CD4-positive, alpha-beta T cell (primary cell): ENCODE results near the gene VPS13D. TPM values are rescaled to one million over a fixed set of nuclear protein-coding genes. Genes with fewer than 3 reads are reported as not detected.

Experiments
- ATAC-seq: fragments of 200-7000 bp; cut with Tn5 transposase; one replicate; pipeline ENCODE4 v1.10.0; 2022; ENCODE audit warnings: mild to moderate bottlenecking; ENCODE audit not compliant: poor library complexity
- CTCF ChIA-PET: fragments of 350-600 bp; sonication (Branson Sonifier 250); formaldehyde crosslinking; loops from one replicate; lab custom pipeline; 2021; ENCODE audit warnings: antibody characterized with exemption, inconsistent platforms; lab: Charles Lee
- POLR2A ChIA-PET: fragments of 350-600 bp; sonication (Branson Sonifier 250); formaldehyde crosslinking; loops from one replicate; lab custom pipeline; 2021; ENCODE audit warnings: antibody characterized with exemption, inconsistent platforms; lab: Charles Lee
- DNase-seq, 14 experiments: peaks; one replicate each; pipeline ENCODE4 v3.0.0-alpha.2; 2013 to 2020; ENCODE audit warnings: mixed read lengths in 2 of 14
- H3K27ac ChIP-seq, 2 donors: one replicate each; pipeline versions ENCODE4 v1.5.1 to v1.7.0; 2013; ENCODE audit warnings: low read length in 2 of 2, low read depth in 1 of 2, mild to moderate bottlenecking in 1 of 2
- H3K27me3 ChIP-seq, 2 experiments: 1 replicate in 1 of 2; 2 replicates in 1 of 2; pipeline versions ENCODE4 v1.6.1 to v1.7.0; 2013; ENCODE audit warnings: low read length in 2 of 2, control low read depth in 1 of 2, mild to moderate bottlenecking in 1 of 2, moderate library complexity in 1 of 2; ENCODE audit not compliant: insufficient read depth in 2 of 2, control insufficient read depth in 1 of 2
- H3K36me3 ChIP-seq: one replicate; pipeline ENCODE4 v1.6.1; 2013; ENCODE audit warnings: low read length, control low read depth; ENCODE audit not compliant: insufficient read depth
- H3K4me1 ChIP-seq: one replicate; pipeline ENCODE4 v1.6.1; 2013; ENCODE audit warnings: low read length, control low read depth; ENCODE audit not compliant: insufficient read depth
- H3K4me3 ChIP-seq: one replicate; pipeline ENCODE4 v1.5.1; 2013; ENCODE audit warnings: mild to moderate bottlenecking, low read length, moderate library complexity
- H3K9me3 ChIP-seq, 2 experiments: 1 replicate in 1 of 2; 2 replicates in 1 of 2; pipeline versions ENCODE4 v1.6.1 to v1.7.0; 2013; ENCODE audit warnings: low read length in 2 of 2, mild to moderate bottlenecking in 2 of 2, control low read depth in 1 of 2, moderate library complexity in 1 of 2; ENCODE audit not compliant: control insufficient read depth in 1 of 2, insufficient read depth in 1 of 2
- H3K27ac Mint-ChIP-seq: one replicate; pipeline ENCODE4 v1.8.0; 2020; ENCODE audit warnings: mixed read lengths
- H3K27me3 Mint-ChIP-seq: one replicate; pipeline ENCODE4 v1.8.0; 2021; ENCODE audit warnings: mixed read lengths
- H3K36me3 Mint-ChIP-seq: one replicate; pipeline ENCODE4 v1.8.0; 2021; ENCODE audit warnings: low read depth, mixed read lengths
- H3K4me1 Mint-ChIP-seq: one replicate; pipeline ENCODE4 v1.8.0; 2021; ENCODE audit warnings: low read depth, mixed read lengths
- H3K4me3 Mint-ChIP-seq: one replicate; pipeline ENCODE4 v1.8.0; 2020; ENCODE audit warnings: mild to moderate bottlenecking, mixed read lengths
- H3K9me3 Mint-ChIP-seq: one replicate; pipeline ENCODE4 v1.8.0; 2020; ENCODE audit warnings: mixed read lengths
- CTCF ChIP-seq: fragments of 200-600 bp; IDR thresholded peaks from one replicate; pipeline ENCODE4 v1.8.0; 2022; ENCODE audit warnings: antibody characterized with exemption, mild to moderate bottlenecking
- intact Hi-C, 2 experiments: fragments of 100-400 bp; cut with DNase I in 1 of 2; cut with micrococcal nuclease in 1 of 2; formaldehyde crosslinking; loops; one replicate each; pipeline versions ENCODE4 v1.15.1 to v1.9.0; 2023 to 2025; cut with DNase I, micrococcal nuclease
- total RNA-seq, 174 experiments: library from RNA in 2 of 174; stranded (reverse) in 2 of 174; gene quantifications; one replicate each; pipeline ENCODE4 v1.2.3 and lab custom pipeline; 2021 to 2026

VPS13D gene
- total RNA-seq, 2 experiments from 2014 or later: 63.0 to 67.3 TPM

GRCh38 chr1:12271033-12271432 lies 41.2 kb downstream of the VPS13D start:
- ATAC-seq: no peak
- CTCF ChIA-PET: interaction anchor here (0.6 to 1.9 kb wide), 2 partner anchors 153 to 388 kb away, joined by 4 to 5 read pairs; no protein-coding TSS in a partner anchor
- POLR2A ChIA-PET: no interaction called here
- no peak overlapping the region for H3K27ac ChIP-seq
- Mint-ChIP-seq H3K36me3 (peaks cover 84% of the 10 kb centered on the region), H3K27me3 (no peaks in the 10 kb centered on the region), H3K4me1 (no peaks in the 10 kb centered on the region), H3K4me3 (no peak overlapping the region), H3K9me3 (no peaks in the 10 kb centered on the region), H3K27ac (no peak overlapping the region)
- no peak overlapping the region for H3K4me3 ChIP-seq
- intact Hi-C loops: no loop called here
- H3K27me3 ChIP-seq: no peaks in the 10 kb centered on the region
- no peak for TF ChIP-seq CTCF
- no peak for DNase-seq
- no peaks in the 10 kb centered on the region for H3K4me1 ChIP-seq
- no peaks in the 10 kb centered on the region for H3K9me3 ChIP-seq
- H3K36me3 ChIP-seq: peaks cover 85% of the 10 kb centered on the region

GRCh38 chr1:12272770-12273169 lies 42.9 kb downstream of the VPS13D start:
- ChIA-PET POLR2A (no interaction called here), CTCF (interaction anchor here (0.7 to 1.9 kb wide), 2 partner anchors 77 to 386 kb away, joined by 4 to 5 read pairs; no protein-coding TSS in a partner anchor)
- intact Hi-C loops: loop anchor here in 1 of 2 experiments (2.0 kb wide), 1 partner anchor 386 kb away; no protein-coding TSS in a partner anchor
- Mint-ChIP-seq H3K27ac (no peak overlapping the region), H3K9me3 (no peaks in the 10 kb centered on the region), H3K4me3 (no peak overlapping the region), H3K36me3 (peaks cover 86% of the 10 kb centered on the region), H3K4me1 (no peaks in the 10 kb centered on the region), H3K27me3 (no peaks in the 10 kb centered on the region)
- no peak for TF ChIP-seq CTCF
- no peaks in the 10 kb centered on the region for H3K9me3 ChIP-seq
- H3K27ac ChIP-seq: no peak overlapping the region
- H3K4me3 ChIP-seq: no peak overlapping the region
- no peaks in the 10 kb centered on the region for H3K4me1 ChIP-seq
- DNase-seq (no peak), ATAC-seq (no peak)
- H3K36me3 ChIP-seq: peaks cover 87% of the 10 kb centered on the region
- H3K27me3 ChIP-seq: no peaks in the 10 kb centered on the region

GRCh38 chr1:12275370-12275769 lies 45.5 kb downstream of the VPS13D start:
- no peak for ATAC-seq
- H3K4me1 ChIP-seq: no peaks in the 10 kb centered on the region
- H3K27ac ChIP-seq: no peak overlapping the region
- ChIA-PET POLR2A (interaction anchor here (0.7 kb wide), 1 partner anchor 343 kb away, joined by 3 read pairs; no protein-coding TSS in a partner anchor), CTCF (interaction anchor here (0.7 to 1.6 kb wide), 5 partner anchors 25 to 384 kb away, joined by 3 to 4 read pairs (median 3); no protein-coding TSS in a partner anchor)
- TF ChIP-seq CTCF: peak; percentile 59
- peak; percentile 13 to 50 (median 24) for DNase-seq
- H3K9me3 ChIP-seq: no peaks in the 10 kb centered on the region
- H3K27ac Mint-ChIP-seq: no peak overlapping the region
- peaks cover 94% of the 10 kb centered on the region for H3K36me3 Mint-ChIP-seq
- peaks cover 5% of the 10 kb centered on the region for H3K4me1 Mint-ChIP-seq
- H3K27me3 ChIP-seq: no peaks in the 10 kb centered on the region
- H3K4me3 Mint-ChIP-seq: no peak overlapping the region
- no peak overlapping the region for H3K4me3 ChIP-seq
- no peaks in the 10 kb centered on the region for H3K9me3 Mint-ChIP-seq
- intact Hi-C loops: loop anchor here (1.0 to 2.0 kb wide), 3 partner anchors 343 to 384 kb away; partner anchors contain the start of gene DHRS3 (in 1 of the 2)
- no peaks in the 10 kb centered on the region for H3K27me3 Mint-ChIP-seq
- H3K36me3 ChIP-seq: peaks cover 82% of the 10 kb centered on the region
